Panc1 (cell line): ENCODE measurements around the gene LPP. TPM values are rescaled to one million over a fixed set of nuclear protein-coding genes. Genes with fewer than 3 reads are reported as not detected.

Experiments used
- ATAC-seq: fragments of 200-7000 bp; cut with Tn5 transposase; 2 replicates; pipeline ENCODE4 v1.9.1; 2020; ENCODE audit warnings: mild to moderate bottlenecking, moderate library complexity
- BruUV-seq: library from RNA; stranded (reverse); fragments of 400-500 nt; replicated peaks from 2 replicates; lab custom pipeline; 2021; lab: Mats Ljungman, UMichigan
- CTCF ChIA-PET: fragments of 300-600 bp; sonication (Branson Sonifier 250); formaldehyde crosslinking; loops from one replicate; lab custom pipeline; 2022; ENCODE audit warnings: antibody characterized with exemption; lab: Charles Lee
- POLR2A ChIA-PET: fragments of 300-600 bp; sonication (Branson Sonifier 250); formaldehyde crosslinking; loops from one replicate; lab custom pipeline; 2022; ENCODE audit warnings: antibody characterized with exemption; lab: Charles Lee
- DNase-seq: peaks from one replicate; pipeline ENCODE4 v3.0.0-alpha.2; 2010; ENCODE audit warnings: low read depth, low spot score
- H3K27ac ChIP-seq: 2 replicates; pipeline ENCODE4 v1.5.1; 2011; ENCODE audit warnings: mild to moderate bottlenecking, low read length, inconsistent platforms
- H3K27me3 ChIP-seq: fragments of 200-500 bp; sonication (Bioruptor generic); 2 replicates; pipeline ENCODE4 v1.6.0; 2014; ENCODE audit warnings: low read length, inconsistent platforms; ENCODE audit not compliant: control insufficient read depth, insufficient read depth
- H3K36me3 ChIP-seq: fragments of 200-500 bp; sonication (Bioruptor generic); 2 replicates; pipeline ENCODE4 v1.5.1; 2014; ENCODE audit warnings: inconsistent platforms, mild to moderate bottlenecking, low read length, moderate library complexity; ENCODE audit not compliant: control insufficient read depth, insufficient read depth
- H3K4me1 ChIP-seq: 2 replicates; pipeline ENCODE4 v1.5.1; 2011; ENCODE audit warnings: inconsistent platforms, mild to moderate bottlenecking, low read length, moderate library complexity; ENCODE audit not compliant: control insufficient read depth, insufficient read depth
- H3K4me3 ChIP-seq, 2 experiments: 2 replicates each; pipeline ENCODE4 v1.5.1; 2011 to 2012; ENCODE audit warnings: low read depth in 2 of 2, low read length in 2 of 2, mild to moderate bottlenecking in 2 of 2, inconsistent platforms in 1 of 2, moderate library complexity in 1 of 2
- H3K9me3 ChIP-seq: fragments of 200-500 bp; sonication (Bioruptor generic); 2 replicates; pipeline ENCODE4 v1.5.1; 2014; ENCODE audit warnings: low read depth, mild to moderate bottlenecking, inconsistent platforms, low read length, moderate library complexity; ENCODE audit not compliant: control insufficient read depth, insufficient read depth
- CTCF ChIP-seq: fragments of 450-650 bp; IDR thresholded peaks from 2 replicates; pipeline ENCODE4 v1.5.1; 2017; ENCODE audit warnings: mild to moderate bottlenecking
- POLR2AphosphoS5 ChIP-seq: IDR thresholded peaks from 2 replicates; pipeline ENCODE4 v1.6.1; 2012; ENCODE audit warnings: mild to moderate bottlenecking, low read depth, low read length, moderate library complexity
- REST ChIP-seq, 2 experiments: IDR thresholded peaks; 2 replicates each; pipeline ENCODE4 v1.6.1; 2011 to 2012; ENCODE audit warnings: low read depth in 2 of 2, control low read depth in 1 of 2, low read length in 1 of 2, mild to moderate bottlenecking in 1 of 2, moderate library complexity in 1 of 2; ENCODE audit not compliant: insufficient read depth in 1 of 2
- SIN3A ChIP-seq: IDR thresholded peaks from 2 replicates; pipeline ENCODE4 v1.6.1; 2012; ENCODE audit warnings: low read depth, mild to moderate bottlenecking, low read length, moderate library complexity, borderline replicate concordance; ENCODE audit not compliant: insufficient read depth
- TCF7L2 ChIP-seq: IDR thresholded peaks from 2 replicates; pipeline ENCODE4 v1.6.1; 2011; ENCODE audit warnings: mild to moderate bottlenecking, low read depth, low read length, inconsistent platforms
- in situ Hi-C: cut with HindIII; loops from 2 replicates; pipeline ENCODE4 v1.10.0; 2016; ENCODE audit warnings: low sequenced_read_pairs, low pct_unique_long_range_greater_than_20kb
- intact Hi-C: fragments of 100-400 bp; cut with micrococcal nuclease; formaldehyde crosslinking; loops from one replicate; pipeline ENCODE4 v1.10.0; 2022; ENCODE audit not compliant: unreplicated experiment
- total RNA-seq: library from RNA; stranded (reverse); gene quantifications from one replicate; pipeline ENCODE4 v1.2.1, GENCODE V29; 2021; ENCODE audit not compliant: unreplicated experiment

The LPP gene
- total RNA-seq, 1 experiment from 2014 or later = 90.0 TPM

- TF ChIP-seq CTCF = no peak
- TF ChIP-seq SIN3A = no peak
- TF ChIP-seq POLR2AphosphoS5 = no peak
- TF ChIP-seq TCF7L2 = no peak
- TF ChIP-seq REST (IDR thresholded peaks at IDR 0.05; ENCODE audit: insufficient read depth in 1 of 2, low read depth in 2 of 2, low read length in 1 of 2) = no peak
- intact Hi-C loops (no loop called here), in situ Hi-C loops (no loop called here)
- Histone ChIP-seq H3K27me3 (no peaks in the 10 kb centered on the region), H3K9me3 (peaks cover 4% of the 10 kb centered on the region; the same call in 1 of the 2 replicates), H3K27ac (no peak overlapping the region), H3K4me1 (no peaks in the 10 kb centered on the region), H3K36me3 (no peaks in the 10 kb centered on the region), H3K4me3 (no peak overlapping the region)
- DNase-seq (no peak), ATAC-seq (no peak)
- CTCF ChIA-PET = no interaction called here
- no TSS peak for BruUV-seq
- POLR2A ChIA-PET = interaction anchor here (0.6 kb wide), 2 partner anchors 27 to 115 kb away, joined by 3 to 5 read pairs; no protein-coding TSS in a partner anchor
Measured at GRCh38 chr3:188106006-188106405, 48.0 kb upstream of the LPP start.

GRCh38 chr3:188106454-188106853, 47.5 kb upstream of the LPP start:
- intact Hi-C loops (no loop called here), in situ Hi-C loops (no loop called here)
- Histone ChIP-seq H3K9me3 (no peaks in the 10 kb centered on the region), H3K27me3 (no peaks in the 10 kb centered on the region), H3K27ac (no peak overlapping the region), H3K4me1 (no peaks in the 10 kb centered on the region), H3K36me3 (no peaks in the 10 kb centered on the region), H3K4me3 (no peak overlapping the region)
- DNase-seq (no peak), ATAC-seq (no peak)
- ChIA-PET POLR2A (interaction anchor here (0.6 kb wide), 2 partner anchors 27 to 116 kb away, joined by 3 to 5 read pairs; no protein-coding TSS in a partner anchor), CTCF (no interaction called here)
- no TSS peak for BruUV-seq
- TF ChIP-seq SIN3A = no peak
- no peak for TF ChIP-seq TCF7L2
- no peak for TF ChIP-seq POLR2AphosphoS5
- no peak for TF ChIP-seq REST (IDR thresholded peaks at IDR 0.05; ENCODE audit: insufficient read depth in 1 of 2, low read depth in 2 of 2, low read length in 1 of 2)
- no peak for TF ChIP-seq CTCF
